ENCODE results near the gene PCDHGB6.
A peak's percentile ranks its signal among the peaks of the same experiment; 100 is the strongest.
"Not testable (repeated sequence)": the region's sequence is repeated elsewhere in the genome, so short reads cannot be mapped to it uniquely, and the experiment has no call there.

The PCDHGB6 gene

GRCh38 chr5:141388661-141389060, 19.2 kb upstream of the PCDHGB6 start:
- DNase-seq (ENCODE audit: low read depth in 2 of 2) = no peak

- no peak for DNase-seq (ENCODE audit: low read depth in 2 of 2)
Observed at GRCh38 chr5:141389153-141390042, 18.4 kb upstream of the PCDHGB6 start.

GRCh38 chr5:141392429-141393198, 15.2 kb upstream of the PCDHGB6 start, which contains the start of gene PCDHGA8:
Gene PCDHGA8 (plus strand): TSS chr5:141392633. CDS start chr5:141392814, 181 bp downstream.
- DNase-seq (ENCODE audit: low read depth in 2 of 2) = no peak

- DNase-seq (ENCODE audit: low read depth in 2 of 2) = no peak
Observed at GRCh38 chr5:141393267-141393666, 14.6 kb upstream of the PCDHGB6 start.

GRCh38 chr5:141394401-141395187, 13.2 kb upstream of the PCDHGB6 start:
- DNase-seq (ENCODE audit: low read depth in 2 of 2) = not testable (repeated sequence)

- DNase-seq (ENCODE audit: low read depth in 2 of 2) = not testable (repeated sequence)
Observed at GRCh38 chr5:141397756-141398551, 9.9 kb upstream of the PCDHGB6 start, which contains the start of gene PCDHGB5. Gene PCDHGB5 (plus strand): TSS chr5:141397947. CDS start chr5:141398128, 181 bp downstream.

GRCh38 chr5:141398608-141399007, 9.2 kb upstream of the PCDHGB6 start:
- DNase-seq (ENCODE audit: low read depth in 2 of 2) = no peak

- DNase-seq (ENCODE audit: low read depth in 2 of 2) = no peak
Observed at GRCh38 chr5:141399555-141400258, 8.1 kb upstream of the PCDHGB6 start.

GRCh38 chr5:141402553-141403243, 5.1 kb upstream of the PCDHGB6 start, which contains the start of gene PCDHGA9:
Gene PCDHGA9 (plus strand): TSS chr5:141402778. CDS start chr5:141402953, 175 bp downstream.
- no peak for DNase-seq (ENCODE audit: low read depth in 2 of 2)

- no peak for DNase-seq (ENCODE audit: low read depth in 2 of 2)
Observed at GRCh38 chr5:141403387-141403786, 4.4 kb upstream of the PCDHGB6 start.

- no peak for DNase-seq (ENCODE audit: low read depth in 2 of 2)
Observed at GRCh38 chr5:141409598-141410306, 1.9 kb downstream of the PCDHGB6 start.

- DNase-seq (ENCODE audit: low read depth in 2 of 2) = no peak
Observed at GRCh38 chr5:141411575-141411974, 3.8 kb downstream of the PCDHGB6 start.

GRCh38 chr5:141412854-141413539, 5.2 kb downstream of the PCDHGB6 start, which contains the start of gene PCDHGA10:
Gene PCDHGA10 (plus strand): TSS chr5:141412987. CDS start chr5:141413176, 189 bp downstream.
- DNase-seq (ENCODE audit: low read depth in 2 of 2) = peak; percentile 35 to 41

- DNase-seq (ENCODE audit: low read depth in 2 of 2) = no peak
Observed at GRCh38 chr5:141413540-141414069, 5.8 kb downstream of the PCDHGB6 start.

- not testable (repeated sequence) for DNase-seq (ENCODE audit: low read depth in 2 of 2)
Observed at GRCh38 chr5:141414548-141415274, 6.9 kb downstream of the PCDHGB6 start.

- DNase-seq (ENCODE audit: low read depth in 2 of 2) = not testable (repeated sequence)
Observed at GRCh38 chr5:141415275-141415618, 7.4 kb downstream of the PCDHGB6 start.

- DNase-seq (ENCODE audit: low read depth in 2 of 2) = not testable (repeated sequence)
Observed at GRCh38 chr5:141417494-141418172, 9.8 kb downstream of the PCDHGB6 start, which contains the start of gene PCDHGB7. Gene PCDHGB7 (plus strand): TSS chr5:141417677. CDS start chr5:141417860, 183 bp downstream.
